ENCODE results near the gene TM9SF3.
"Not testable (repeated sequence)": the region's sequence is repeated elsewhere in the genome, so short reads cannot be mapped to it uniquely, and the experiment has no call there.

The TM9SF3 gene

DNA sequence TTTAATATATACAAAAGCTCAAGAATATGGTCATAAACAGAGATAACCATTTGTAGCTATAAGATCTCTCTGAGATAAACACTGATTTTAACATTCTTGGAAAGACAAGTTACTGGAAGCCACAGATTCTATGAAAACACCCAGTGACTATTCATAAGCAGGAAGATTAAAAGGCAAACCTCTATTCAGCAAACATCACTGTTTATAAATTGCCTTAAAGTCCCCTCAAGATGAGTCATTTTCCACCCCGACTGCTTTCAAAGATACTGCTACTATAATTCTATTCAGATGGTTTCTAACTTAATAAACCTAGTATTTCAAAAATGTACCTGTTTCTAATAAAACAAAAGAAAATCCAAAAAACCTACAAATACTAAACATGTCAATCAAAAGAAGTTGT lies 21.0 kb downstream of the TM9SF3 start:
- no peak for DNase-seq (ENCODE audit: low read depth)

DNA sequence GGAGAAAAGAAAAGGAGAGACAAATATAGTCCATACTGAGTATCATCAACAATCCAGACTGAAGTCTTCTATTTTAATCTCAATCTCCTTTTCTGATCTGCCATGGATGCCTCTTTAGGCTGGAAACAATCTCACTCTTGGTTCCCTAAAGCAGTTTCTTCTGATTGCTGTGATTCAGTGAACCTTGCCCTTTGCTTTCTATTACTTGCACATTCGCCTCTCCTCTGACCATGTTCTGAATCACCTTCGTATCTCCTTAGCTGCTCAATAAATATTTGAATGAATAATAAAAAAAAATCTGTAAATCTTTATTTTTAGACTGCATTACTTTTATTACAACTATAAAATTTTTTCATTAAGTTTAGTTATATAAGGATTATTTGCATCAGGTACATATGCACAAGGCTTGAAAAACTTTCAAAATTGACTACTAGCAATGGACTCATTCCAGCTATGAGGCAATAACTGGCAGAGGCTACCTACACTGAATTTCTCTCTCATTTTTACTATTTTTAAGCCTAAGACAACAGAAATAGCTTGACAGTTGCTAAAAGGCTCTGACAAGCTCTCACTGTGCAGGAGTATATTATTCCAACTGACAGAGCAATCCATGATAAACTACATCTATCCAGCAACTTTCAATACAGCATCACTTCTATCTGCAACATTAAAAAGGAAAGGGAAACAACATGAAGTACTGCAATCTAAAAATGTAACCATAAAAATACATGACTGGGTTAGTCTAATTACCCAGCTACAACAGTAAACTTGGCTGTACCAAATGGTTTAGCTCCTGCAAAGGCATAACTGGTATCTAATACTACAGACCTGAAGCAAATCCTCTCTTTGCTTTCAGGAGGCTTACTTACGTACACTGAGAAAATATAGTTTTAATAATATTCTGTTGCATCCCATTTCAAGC lies 25.6 kb downstream of the TM9SF3 start:
- no peak for DNase-seq (ENCODE audit: low read depth)

DNA sequence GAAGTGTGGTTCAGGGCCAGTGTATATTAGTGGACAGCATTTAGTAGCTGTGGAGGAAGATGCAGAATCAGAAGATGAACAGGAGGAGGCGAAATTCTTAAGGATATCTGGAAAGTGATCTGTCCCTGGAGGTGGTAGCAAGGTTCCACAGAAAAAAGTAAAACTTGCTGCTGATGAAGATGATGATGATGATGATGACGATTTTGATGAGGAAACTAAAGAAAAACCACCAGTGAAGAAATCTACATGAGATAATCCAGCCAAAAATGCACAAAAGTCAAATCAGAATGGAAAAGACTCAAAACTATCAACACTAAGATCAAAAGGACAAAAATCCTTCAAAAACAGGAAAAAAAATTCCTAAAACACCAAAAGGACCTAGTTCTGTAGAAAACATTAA lies 26.3 kb downstream of the TM9SF3 start:
- no peak for DNase-seq (ENCODE audit: low read depth)

DNA sequence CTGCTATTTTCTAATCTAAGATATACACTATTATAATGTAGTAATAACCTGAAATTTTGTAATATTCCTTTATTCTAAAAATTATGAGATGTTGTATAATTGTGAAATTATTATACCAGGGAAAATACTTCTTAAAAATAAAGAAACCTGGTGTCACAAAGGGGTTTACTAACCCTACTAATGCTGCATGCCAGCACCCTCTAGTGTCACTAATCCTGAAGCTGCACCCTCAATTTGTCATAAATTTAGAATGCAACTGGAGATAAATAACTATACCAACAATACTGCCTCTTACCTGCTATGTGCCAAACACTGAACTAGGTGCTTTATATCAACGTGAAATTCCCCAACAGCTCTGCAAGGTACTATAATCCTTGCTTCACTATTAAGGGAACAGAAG lies 30.8 kb downstream of the TM9SF3 start:
- no peak for DNase-seq (ENCODE audit: low read depth)

DNA sequence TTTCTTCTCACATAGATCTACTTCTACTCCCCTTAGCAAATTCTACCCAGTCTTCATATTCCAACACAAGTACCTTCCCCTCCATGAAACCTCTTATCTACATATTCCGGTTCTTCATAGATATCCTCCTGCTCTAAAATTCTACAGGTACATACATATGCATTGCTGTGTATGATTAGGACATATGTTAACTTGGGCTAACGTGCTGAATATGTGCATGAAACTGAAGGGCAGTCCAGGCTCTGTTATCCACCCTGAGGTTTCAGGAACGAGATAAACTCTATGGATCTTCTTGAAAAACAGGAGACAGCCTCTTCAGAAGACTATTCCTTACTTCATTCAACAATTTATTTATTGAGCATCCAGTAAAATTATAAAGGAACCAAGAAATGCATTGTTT lies 31.5 kb downstream of the TM9SF3 start:
- DNase-seq (ENCODE audit: low read depth): no peak

DNA sequence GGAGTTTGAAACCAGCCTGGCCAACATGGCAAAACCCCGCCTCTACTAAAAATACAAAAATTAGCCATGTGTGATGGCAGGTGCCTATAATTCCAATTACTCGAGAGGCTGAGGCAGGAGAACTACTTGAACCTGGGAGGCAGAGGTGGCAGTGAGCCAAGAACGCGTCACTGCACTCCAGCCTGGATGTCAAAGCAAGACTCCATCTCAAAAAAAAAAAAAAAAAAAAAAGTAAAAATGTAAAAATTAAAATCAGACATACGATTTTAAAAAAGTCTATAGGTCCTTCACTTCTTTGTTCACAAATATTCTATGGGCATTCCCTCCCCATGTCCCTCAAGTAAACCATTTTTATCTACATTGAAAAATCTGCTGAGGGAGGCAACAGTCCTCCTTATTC lies 38.2 kb downstream of the TM9SF3 start:
- DNase-seq (ENCODE audit: low read depth): no peak

DNA sequence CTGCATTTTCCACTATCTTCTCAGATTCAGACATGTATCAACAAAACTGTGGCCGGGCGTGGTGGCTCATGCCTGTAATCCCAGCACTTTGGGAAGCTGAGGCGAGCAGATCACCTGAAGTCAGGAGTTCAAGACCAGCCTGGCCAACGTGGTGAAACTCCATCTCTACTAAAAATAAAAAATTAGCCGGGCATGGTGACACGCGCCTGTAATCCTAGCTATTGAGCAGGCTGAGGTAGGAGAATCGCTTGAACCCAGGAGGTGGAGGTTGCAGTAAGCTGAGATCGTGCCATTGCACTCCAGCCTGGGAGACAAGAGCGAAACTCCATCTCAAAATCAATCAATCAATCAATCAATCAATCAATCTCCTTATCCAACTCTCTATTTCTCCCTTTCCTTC lies 41.3 kb downstream of the TM9SF3 start:
- not testable (repeated sequence) for DNase-seq (ENCODE audit: low read depth)

DNA sequence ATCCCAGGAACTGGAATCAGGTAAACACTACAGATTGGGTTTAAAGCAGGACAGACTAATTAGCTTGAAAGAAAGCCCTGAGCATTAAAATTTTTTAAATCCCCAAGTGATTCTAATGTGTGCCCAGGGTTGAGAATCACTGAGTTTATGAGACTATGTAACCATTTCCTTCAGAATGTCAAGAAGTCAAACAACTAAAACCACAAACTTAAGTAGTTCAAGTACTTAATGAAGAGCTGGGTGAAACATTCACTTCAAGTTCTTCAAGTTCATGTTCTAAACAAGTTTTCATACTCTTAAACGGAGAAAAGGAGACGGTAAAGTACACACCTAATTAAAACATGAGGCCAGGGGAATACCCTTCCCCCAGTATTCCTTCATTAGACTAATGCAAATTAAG lies 44.9 kb downstream of the TM9SF3 start:
- no peak for DNase-seq (ENCODE audit: low read depth)

DNA sequence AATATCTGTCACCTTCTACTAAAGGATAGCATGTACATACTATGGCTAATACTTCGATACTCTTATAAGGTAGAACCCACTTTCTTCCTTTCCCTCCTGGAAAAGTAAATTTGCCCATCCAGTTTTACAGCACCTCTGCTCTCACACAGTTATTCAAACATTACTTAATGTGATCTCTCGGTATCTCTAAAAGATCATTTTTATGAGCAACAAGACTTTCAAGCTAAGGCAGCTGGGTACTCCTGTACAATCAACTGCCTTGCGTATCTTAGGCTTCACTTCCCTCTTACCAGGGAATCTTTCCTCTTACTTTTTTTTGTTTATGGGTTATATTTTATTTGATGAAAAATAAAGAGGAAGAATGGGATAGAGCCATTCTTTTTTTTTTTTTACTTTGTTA lies 46.6 kb downstream of the TM9SF3 start:
- no peak for DNase-seq (ENCODE audit: low read depth)

DNA sequence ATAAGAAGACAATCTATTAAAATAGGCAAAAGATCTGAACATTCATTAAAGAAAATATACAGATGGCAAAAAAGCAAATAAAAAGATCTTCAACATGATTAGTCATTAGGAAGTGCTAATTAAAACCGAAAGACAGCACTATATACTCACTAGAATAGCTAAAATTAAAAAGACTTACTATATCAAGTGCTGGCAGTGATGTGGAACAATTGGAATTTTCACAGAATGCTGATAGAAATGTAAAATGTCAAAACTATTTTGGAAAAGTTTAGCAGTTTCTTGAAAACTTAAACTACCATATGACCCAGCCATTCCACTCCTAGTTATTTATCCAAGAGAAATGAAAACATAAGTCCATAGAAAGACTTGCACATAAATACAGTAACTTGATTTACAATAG lies 48.1 kb downstream of the TM9SF3 start:
- no peak for DNase-seq (ENCODE audit: low read depth)

DNA sequence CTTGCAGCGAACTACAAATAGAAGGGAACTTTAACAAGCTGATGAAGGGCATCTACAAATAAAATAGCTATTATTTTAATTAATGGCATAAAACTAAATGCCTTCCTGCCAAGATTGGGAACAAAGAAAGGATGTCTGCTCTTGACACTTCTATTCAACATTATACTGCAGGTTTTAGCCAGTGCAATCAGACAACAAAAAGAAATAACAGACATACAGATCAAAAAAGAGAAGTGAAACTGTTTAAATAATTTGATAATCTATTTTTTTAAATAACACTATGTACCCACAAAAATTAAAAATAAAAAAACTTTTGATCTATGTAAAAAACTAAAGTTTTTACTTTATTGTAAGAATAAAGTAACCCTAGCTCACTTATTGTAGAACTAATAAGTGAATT lies 50.7 kb downstream of the TM9SF3 start:
- no peak for DNase-seq (ENCODE audit: low read depth)

DNA sequence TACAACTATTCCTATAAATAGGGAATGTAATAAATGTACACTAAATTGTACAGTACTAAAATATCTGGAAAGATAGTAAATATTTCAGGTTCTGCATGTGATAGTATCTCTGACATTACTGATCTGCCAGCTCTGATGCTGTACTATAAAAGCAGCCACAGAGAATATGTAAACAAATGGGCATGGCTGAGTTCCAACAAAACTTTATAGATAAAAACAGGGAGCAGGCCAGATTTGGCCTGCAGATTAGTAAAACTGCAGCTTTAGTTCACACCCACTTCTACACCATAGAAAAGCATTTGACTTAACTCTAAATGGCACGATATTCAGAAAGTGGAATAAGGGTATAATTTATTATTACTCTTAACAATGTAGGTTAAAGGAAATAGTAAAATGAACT lies 54.3 kb downstream of the TM9SF3 start:
- no peak for DNase-seq (ENCODE audit: low read depth)

DNA sequence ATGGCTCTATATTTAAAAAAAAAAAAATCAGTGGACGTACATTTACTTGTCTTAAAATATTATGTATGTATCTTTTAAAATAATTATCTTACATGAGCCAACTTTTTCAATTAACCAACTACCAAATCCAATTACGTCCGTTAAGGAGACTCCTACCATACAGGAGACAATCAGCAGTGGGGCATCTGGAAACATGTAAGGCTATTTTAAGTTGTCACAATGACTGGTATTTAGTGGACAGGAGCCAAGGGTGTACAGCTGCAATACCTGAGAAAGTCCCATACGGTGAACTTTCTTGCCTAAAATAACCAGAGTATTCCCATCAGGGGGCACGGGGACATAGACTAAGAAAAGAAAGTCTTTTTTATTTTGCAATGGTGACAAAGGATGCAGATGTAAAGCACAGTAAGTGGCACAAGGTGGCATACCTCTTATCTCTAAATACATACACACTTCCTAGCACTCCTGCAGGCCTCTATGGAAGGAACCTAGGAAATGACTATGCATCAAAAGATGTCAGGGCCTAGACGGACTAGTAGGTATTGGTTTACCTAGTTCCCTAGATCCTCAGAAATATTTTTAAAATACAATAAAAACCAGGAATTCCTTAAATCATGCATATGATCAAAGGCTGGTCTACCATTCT lies 57.1 kb downstream of the TM9SF3 start:
- no peak for DNase-seq (ENCODE audit: low read depth)

DNA sequence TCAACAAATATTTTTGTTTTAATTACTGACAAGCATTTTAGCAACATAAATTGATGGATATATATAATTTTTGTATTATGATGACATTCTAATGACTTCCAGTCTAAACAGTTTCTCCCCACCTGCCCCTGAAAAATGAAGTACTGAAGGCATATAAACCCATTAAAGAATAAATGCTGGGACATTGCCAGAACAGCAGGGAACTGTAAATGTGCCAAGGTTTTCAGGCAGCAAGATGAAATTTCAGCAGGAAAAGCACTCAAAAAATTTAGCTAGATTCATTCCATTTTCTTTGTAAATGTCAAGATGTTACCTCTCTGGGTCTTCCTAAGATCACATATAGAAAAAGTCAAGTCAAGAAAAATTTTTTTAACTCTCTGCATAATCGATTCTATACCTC lies 62.1 kb downstream of the TM9SF3 start:
- no peak for DNase-seq (ENCODE audit: low read depth)

DNA sequence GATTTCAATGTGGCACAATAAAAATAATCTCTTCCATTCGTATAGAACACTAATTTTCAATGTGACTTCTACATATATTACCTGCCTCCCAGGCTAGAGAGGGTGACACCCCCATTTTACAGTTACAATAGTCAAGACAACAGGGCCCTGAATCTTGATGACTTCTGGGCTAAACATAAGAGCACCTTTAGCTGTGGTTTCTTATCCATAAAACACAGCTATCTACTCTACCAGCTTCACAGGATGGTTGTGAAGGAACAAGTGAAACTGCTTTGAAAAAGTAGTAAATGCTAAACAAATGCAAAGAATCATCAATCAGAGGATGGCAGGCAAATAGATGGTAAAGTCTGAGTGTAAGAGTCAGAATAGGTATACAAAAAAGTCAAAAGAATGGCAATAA lies 69.5 kb downstream of the TM9SF3 start:
- no peak for DNase-seq (ENCODE audit: low read depth)

DNA sequence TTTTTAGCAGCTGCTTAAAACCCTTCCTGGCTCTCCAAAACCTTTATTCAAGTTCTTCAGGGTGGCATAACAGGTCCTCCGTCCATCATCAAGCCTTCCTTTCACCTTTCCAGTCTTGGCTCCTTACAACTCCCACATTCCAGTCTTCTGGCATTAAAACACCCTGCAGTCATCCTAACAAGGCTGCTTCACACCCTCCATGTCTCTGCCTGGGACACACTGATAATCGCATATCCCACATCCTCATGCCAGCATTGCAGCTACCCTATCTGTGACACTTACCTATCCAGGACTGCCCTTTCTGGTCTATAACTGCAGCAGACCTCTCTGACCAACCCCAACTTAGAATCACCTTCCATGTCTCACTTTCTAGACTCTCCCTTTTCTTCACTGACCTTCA lies 70.5 kb downstream of the TM9SF3 start:
- no peak for DNase-seq (ENCODE audit: low read depth)

DNA sequence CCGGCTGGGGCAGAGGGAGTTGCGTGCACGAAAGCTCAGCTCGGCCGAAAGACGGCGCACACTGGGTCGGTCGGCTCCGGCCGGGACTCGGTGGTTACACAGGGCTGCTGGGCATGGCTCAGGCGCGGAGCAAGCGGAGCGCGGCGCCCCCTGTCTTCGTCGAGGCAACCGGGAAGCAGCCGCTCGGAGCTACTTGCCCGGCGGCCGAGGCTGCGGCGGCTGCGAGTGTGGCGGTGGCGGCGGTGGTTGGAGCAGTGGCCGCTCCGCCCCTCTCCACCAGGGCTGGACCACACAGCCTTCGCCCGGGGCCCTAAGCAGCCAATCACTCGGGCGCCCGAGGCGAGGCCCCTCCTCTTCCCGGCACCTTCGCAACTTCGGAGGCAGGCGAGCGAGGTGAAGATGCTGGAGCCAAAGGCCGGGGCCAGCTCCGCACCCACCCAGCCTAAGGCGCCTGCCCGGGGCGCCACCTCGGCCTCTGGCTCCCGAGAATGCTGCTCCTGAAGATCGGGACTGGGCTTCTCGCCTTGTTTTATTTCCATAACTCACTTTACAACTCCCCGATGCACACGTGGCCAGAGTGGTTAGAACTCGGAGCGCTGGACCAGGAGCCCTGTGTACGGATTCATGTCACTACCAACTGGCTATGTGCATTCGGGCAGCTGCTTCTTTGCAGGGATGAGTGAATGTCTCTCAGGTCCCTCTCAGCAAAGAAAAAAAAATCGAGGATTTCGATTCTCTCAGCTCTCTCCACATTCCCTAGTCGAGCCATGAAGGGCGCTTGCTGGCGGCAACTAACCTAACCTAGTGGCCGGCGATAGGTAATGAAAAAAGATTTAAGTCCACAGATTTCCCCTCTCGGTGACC lies 72.9 kb downstream of the TM9SF3 start, which contains the start of gene TLL2:
Gene TLL2, minus strand, starts transcription at position 229 of the 864 bp plus-strand sequence. CDS start 241 bp downstream, outside the sequence.
- peak; percentile 27 for DNase-seq (ENCODE audit: low read depth)

DNA sequence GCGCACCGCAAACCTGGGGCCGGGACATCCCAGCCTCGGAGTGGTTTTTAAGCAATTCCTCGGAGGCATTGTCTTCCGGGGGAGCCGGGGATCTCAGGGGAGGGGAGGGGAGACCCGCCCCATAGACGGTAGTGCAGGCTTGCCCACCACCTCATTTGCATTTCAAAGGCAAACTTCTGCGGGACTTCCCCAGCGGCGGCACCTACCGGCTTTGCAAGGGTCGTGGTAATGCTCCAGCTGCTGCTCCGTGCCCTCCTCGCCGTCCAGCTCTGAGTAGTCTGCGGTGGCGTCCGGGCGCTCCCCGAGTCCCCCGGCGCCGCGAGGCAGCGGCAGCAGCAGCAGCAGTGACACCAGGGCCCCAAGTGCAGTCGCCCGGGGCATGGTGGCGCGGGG lies 73.5 kb downstream of the TM9SF3 start:
- DNase-seq (ENCODE audit: low read depth): peak; percentile 39

DNA sequence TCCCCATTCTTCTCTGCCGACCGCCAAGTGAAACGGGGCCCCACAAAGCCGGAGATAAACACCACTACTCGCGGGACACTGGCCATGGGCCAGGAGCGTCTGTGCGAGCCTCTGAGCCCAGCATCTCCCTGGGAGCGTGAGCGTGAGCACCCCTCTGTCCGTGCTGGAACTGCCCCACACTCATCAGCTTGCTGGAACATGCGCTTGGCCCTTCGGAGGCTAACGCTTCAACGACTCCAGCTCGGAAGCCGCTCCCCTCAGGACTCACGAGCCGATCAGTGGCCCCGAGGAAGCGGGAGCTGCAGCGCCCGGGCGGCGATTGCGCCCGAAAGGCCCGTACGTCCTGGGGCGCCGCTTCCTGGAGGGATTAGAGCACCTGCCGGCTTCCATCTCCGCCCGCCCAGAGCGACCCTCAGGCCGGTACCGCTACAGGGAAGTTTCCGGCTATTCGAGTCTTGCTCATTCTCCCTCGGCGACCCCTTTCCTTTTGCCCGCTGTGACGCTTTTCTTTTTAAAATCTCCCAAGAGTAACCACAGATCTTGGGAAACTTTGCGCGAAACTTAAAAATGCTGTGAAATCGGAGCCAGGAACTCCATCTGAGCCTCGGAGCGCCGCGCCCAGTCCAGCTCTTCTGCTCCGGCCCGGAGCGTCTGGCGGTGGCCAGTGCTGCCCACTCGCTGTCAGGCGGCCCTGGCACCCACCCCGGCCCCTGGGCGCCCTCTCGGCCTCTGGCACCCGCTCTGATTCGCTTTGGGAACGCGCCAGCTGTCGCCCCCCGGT lies 74.1 kb downstream of the TM9SF3 start:
- DNase-seq (ENCODE audit: low read depth): no peak

DNA sequence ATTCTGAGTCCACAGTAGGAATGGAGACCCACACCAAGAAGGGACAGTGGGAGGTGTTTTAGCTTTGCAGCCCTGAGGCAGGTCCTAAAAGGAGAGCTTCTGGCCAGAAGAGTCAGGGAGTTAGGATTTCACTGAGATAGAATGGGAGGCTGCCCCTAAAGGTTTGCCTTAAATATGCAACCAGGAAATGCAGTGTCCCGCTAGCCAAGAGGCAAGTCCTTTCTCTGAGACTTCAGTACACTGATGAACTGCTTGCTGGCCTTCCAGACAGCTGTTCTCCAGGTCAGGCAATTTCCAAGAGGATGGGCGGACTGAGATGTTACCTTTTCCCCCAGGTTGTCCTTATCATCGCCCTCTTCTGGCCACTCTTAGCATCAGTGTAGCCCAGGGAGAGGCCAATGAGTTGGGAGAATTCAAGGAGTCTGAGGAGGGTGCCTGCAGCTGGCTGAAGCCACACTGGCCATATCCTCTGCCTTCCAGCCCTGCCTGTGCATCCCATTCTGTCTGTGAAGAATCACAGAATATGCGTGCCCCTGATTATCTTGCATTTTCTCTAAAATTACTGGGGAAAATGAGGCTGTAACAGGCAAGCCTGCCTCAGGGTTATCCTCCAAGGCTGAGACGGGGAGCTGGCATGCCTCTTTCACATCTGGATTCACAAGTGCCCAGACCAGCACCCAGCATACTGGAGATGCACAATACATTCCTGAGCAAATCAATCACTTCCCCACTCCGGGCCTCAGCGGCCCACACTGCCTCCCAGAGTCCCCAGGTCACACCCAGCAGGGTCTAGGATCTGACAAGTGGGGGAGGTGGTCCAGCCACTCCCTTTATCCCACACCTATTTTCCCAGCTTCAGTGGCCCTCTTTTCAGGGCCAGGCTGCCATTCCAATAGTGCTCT lies 75.5 kb downstream of the TM9SF3 start:
- DNase-seq (ENCODE audit: low read depth): no peak

Data from T-helper 22 cell (primary cell).